ENCODE data around the gene PRDM7. TPM values are rescaled to one million over a fixed set of nuclear protein-coding genes. Genes with fewer than 3 reads are reported as not detected.

PRDM7 gene
- polyA plus RNA-seq, 2 donors: not detected

GRCh38 chr16:90019543-90020259, 57.4 kb downstream of the PRDM7 start:
- peaks cover 0 to 3% of the 10 kb centered on the region in 2 donors for H3K4me1 ChIP-seq (ENCODE audit: control insufficient read depth in 2 of 2, insufficient read depth in 2 of 2, low read length in 1 of 2)
- peak overlapping the region; percentile 61 to 74 for H3K4me3 ChIP-seq (ENCODE audit: low read depth in 1 of 2, low read length in 2 of 2)
- no peaks in the 10 kb centered on the region for H3K36me3 ChIP-seq (ENCODE audit: control insufficient read depth in 2 of 2, insufficient read depth in 2 of 2, low read length in 1 of 2)
- no peaks in the 10 kb centered on the region for H3K27me3 ChIP-seq (ENCODE audit: control insufficient read depth in 1 of 2, insufficient read depth in 2 of 2, low read length in 2 of 2)
- no peaks in the 10 kb centered on the region for H3K9me3 ChIP-seq (ENCODE audit: control insufficient read depth in 2 of 2, insufficient read depth in 1 of 2, low read depth in 1 of 2, low read length in 1 of 2)
- peak overlapping the region; percentile 34 to 45 for H3K27ac ChIP-seq (ENCODE audit: low read depth in 2 of 2, low read length in 1 of 2)
- 1 to 2% methylated on average over 48 to 57 of the region's 57 CpGs for WGBS, 2 donors

GRCh38 chr16:90018652-90019542, 58.2 kb downstream of the PRDM7 start, which contains the start of gene DBNDD1:
Gene DBNDD1 (minus strand): TSS chr16:90019456. CDS start chr16:90019341, 115 bp downstream.
- H3K4me1 ChIP-seq (ENCODE audit: control insufficient read depth in 2 of 2, insufficient read depth in 2 of 2, low read length in 1 of 2): peaks cover 0 to 3% of the 10 kb centered on the region in 2 donors
- no peaks in the 10 kb centered on the region for H3K36me3 ChIP-seq (ENCODE audit: control insufficient read depth in 2 of 2, insufficient read depth in 2 of 2, low read length in 1 of 2)
- no peaks in the 10 kb centered on the region for H3K9me3 ChIP-seq (ENCODE audit: control insufficient read depth in 2 of 2, insufficient read depth in 1 of 2, low read depth in 1 of 2, low read length in 1 of 2)
- H3K27ac ChIP-seq (ENCODE audit: low read depth in 2 of 2, low read length in 1 of 2): peak within 1 kb of the TSS; percentile 34 to 45
- 3 to 5% methylated on average over 61 to 103 of the region's 103 CpGs for WGBS, 2 donors
- H3K27me3 ChIP-seq (ENCODE audit: control insufficient read depth in 1 of 2, insufficient read depth in 2 of 2, low read length in 2 of 2): no peaks in the 10 kb centered on the region
- H3K4me3 ChIP-seq (ENCODE audit: low read depth in 1 of 2, low read length in 2 of 2): peak within 1 kb of the TSS; percentile 61 to 74

- H3K36me3 ChIP-seq (ENCODE audit: control insufficient read depth in 2 of 2, insufficient read depth in 2 of 2, low read length in 1 of 2): no peaks in the 10 kb centered on the region
- 45 to 48% methylated on average over 7 of the region's 7 CpGs for WGBS, 2 donors
- H3K9me3 ChIP-seq (ENCODE audit: control insufficient read depth in 2 of 2, insufficient read depth in 1 of 2, low read depth in 1 of 2, low read length in 1 of 2): no peaks in the 10 kb centered on the region
- no peak overlapping the region for H3K27ac ChIP-seq (ENCODE audit: low read depth in 2 of 2, low read length in 1 of 2)
- no peaks in the 10 kb centered on the region for H3K27me3 ChIP-seq (ENCODE audit: control insufficient read depth in 1 of 2, insufficient read depth in 2 of 2, low read length in 2 of 2)
- H3K4me3 ChIP-seq (ENCODE audit: low read depth in 1 of 2, low read length in 2 of 2): peak overlapping the region; percentile 54 to 74
- peaks cover 0 to 3% of the 10 kb centered on the region in 2 donors for H3K4me1 ChIP-seq (ENCODE audit: control insufficient read depth in 2 of 2, insufficient read depth in 2 of 2, low read length in 1 of 2)
Measured at GRCh38 chr16:90018297-90018651, 58.9 kb downstream of the PRDM7 start.

- no peaks in the 10 kb centered on the region for H3K36me3 ChIP-seq (ENCODE audit: control insufficient read depth in 2 of 2, insufficient read depth in 2 of 2, low read length in 1 of 2)
- H3K4me3 ChIP-seq (ENCODE audit: low read depth in 1 of 2, low read length in 2 of 2): no peak overlapping the region
- no peaks in the 10 kb centered on the region for H3K27me3 ChIP-seq (ENCODE audit: control insufficient read depth in 1 of 2, insufficient read depth in 2 of 2, low read length in 2 of 2)
- 54 to 61% methylated on average over 11 of the region's 11 CpGs for WGBS, 2 donors
- H3K27ac ChIP-seq (ENCODE audit: low read depth in 2 of 2, low read length in 1 of 2): no peak overlapping the region
- peaks cover 0 to 3% of the 10 kb centered on the region in 2 donors for H3K4me1 ChIP-seq (ENCODE audit: control insufficient read depth in 2 of 2, insufficient read depth in 2 of 2, low read length in 1 of 2)
- no peaks in the 10 kb centered on the region for H3K9me3 ChIP-seq (ENCODE audit: control insufficient read depth in 2 of 2, insufficient read depth in 1 of 2, low read depth in 1 of 2, low read length in 1 of 2)
Measured at GRCh38 chr16:90016339-90016950, 60.7 kb downstream of the PRDM7 start.

DNA sequence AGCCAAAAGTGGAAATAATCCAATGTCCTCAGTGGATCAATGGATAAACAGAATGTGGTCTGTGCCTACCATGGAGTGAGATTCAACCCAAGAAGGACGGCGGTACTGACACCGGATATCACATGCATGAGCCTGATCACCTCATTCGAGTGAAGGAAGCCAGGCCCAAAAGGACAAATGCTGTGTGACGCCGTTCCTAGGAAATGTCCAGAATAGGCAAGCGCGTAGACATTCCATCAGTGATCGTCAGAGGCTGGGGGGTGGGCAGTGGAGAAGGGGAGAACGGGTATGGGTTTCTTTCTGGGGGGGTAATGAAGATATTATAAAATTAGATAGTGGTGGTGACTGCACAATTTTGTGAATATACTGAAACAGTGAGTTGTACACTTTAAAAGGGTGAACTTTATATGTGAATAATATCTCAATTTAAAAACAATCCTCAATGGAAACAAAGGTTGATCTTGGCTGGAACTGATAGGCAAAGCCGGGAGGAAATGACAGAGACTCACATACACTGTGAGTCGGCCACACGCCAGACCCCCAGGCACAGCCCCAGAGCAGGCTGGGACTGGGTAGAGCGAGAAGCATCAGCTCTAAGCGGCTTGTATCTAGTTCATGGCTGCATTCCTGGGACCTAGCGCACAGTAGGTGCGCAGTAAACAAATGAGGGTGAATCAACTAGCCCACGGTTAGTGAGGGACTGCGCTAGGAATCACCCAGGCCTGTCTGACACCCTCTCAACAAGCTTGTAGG, 61.4 kb downstream of the PRDM7 start:
- no peaks in the 10 kb centered on the region for H3K27me3 ChIP-seq (ENCODE audit: control insufficient read depth in 1 of 2, insufficient read depth in 2 of 2, low read length in 2 of 2)
- no peaks in the 10 kb centered on the region for H3K36me3 ChIP-seq (ENCODE audit: control insufficient read depth in 2 of 2, insufficient read depth in 2 of 2, low read length in 1 of 2)
- H3K4me1 ChIP-seq (ENCODE audit: control insufficient read depth in 2 of 2, insufficient read depth in 2 of 2, low read length in 1 of 2): peaks cover 0 to 3% of the 10 kb centered on the region in 2 donors
- H3K9me3 ChIP-seq (ENCODE audit: control insufficient read depth in 2 of 2, insufficient read depth in 1 of 2, low read depth in 1 of 2, low read length in 1 of 2): no peaks in the 10 kb centered on the region
- WGBS, 2 donors: 85 to 88% methylated on average over 19 of the region's 19 CpGs
- no peak overlapping the region for H3K27ac ChIP-seq (ENCODE audit: low read depth in 2 of 2, low read length in 1 of 2)
- H3K4me3 ChIP-seq (ENCODE audit: low read depth in 1 of 2, low read length in 2 of 2): no peak overlapping the region

DNA sequence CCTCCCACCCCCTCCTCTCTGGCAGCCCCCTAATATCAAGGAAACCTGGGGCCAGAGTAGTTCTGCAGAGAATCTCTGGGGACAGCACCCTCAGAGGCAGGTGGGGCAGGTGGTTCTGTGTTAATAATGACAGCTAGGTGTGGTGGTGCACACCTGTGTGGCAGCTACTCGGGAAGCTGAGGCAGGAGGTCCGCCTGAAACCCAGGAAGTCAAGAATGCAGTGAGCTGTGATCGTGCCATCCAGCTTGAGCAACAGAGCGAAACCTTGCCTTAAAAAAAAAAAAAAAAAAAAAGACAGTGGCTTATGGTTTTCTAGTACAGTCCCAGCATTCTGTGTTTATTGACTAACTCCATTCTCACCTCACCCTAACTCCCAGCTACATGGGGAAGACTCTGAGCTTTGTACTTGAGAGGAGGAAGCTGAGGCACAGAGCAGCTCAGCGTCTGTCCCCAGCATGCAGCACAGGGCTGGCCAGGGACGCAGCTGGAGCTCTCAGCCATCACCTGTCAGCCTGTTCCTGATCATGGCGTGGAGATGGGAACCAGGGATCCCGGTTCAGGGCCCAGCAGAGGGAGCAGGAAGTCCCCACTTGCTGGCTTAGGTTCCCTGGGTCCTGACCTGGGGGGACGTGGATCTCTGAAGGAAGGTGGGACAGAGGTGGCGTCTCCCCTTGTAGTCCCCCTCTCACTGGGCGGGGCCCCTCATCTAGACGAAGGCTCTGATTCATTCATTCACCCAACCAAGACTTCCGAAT, 64.0 kb downstream of the PRDM7 start:
- no peaks in the 10 kb centered on the region for H3K9me3 ChIP-seq (ENCODE audit: control insufficient read depth in 2 of 2, insufficient read depth in 1 of 2, low read depth in 1 of 2, low read length in 1 of 2)
- WGBS, 2 donors: 76 to 77% methylated on average over 12 to 13 of the region's 13 CpGs
- no peaks in the 10 kb centered on the region for H3K36me3 ChIP-seq (ENCODE audit: control insufficient read depth in 2 of 2, insufficient read depth in 2 of 2, low read length in 1 of 2)
- no peak overlapping the region for H3K4me3 ChIP-seq (ENCODE audit: low read depth in 1 of 2, low read length in 2 of 2)
- H3K4me1 ChIP-seq (ENCODE audit: control insufficient read depth in 2 of 2, insufficient read depth in 2 of 2, low read length in 1 of 2): peaks cover 0 to 4% of the 10 kb centered on the region in 2 donors
- H3K27me3 ChIP-seq (ENCODE audit: control insufficient read depth in 1 of 2, insufficient read depth in 2 of 2, low read length in 2 of 2): no peaks in the 10 kb centered on the region
- H3K27ac ChIP-seq (ENCODE audit: low read depth in 2 of 2, low read length in 1 of 2): no peak overlapping the region

- Histone ChIP-seq H3K27ac (ENCODE audit: low read depth in 2 of 2, low read length in 1 of 2) (no peak overlapping the region), H3K4me1 (ENCODE audit: control insufficient read depth in 2 of 2, insufficient read depth in 2 of 2, low read length in 1 of 2) (peaks cover 0 to 4% of the 10 kb centered on the region in 2 donors), H3K9me3 (ENCODE audit: control insufficient read depth in 2 of 2, insufficient read depth in 1 of 2, low read depth in 1 of 2, low read length in 1 of 2) (no peaks in the 10 kb centered on the region), H3K36me3 (ENCODE audit: control insufficient read depth in 2 of 2, insufficient read depth in 2 of 2, low read length in 1 of 2) (no peaks in the 10 kb centered on the region), H3K4me3 (ENCODE audit: low read depth in 1 of 2, low read length in 2 of 2) (no peak overlapping the region), H3K27me3 (ENCODE audit: control insufficient read depth in 1 of 2, insufficient read depth in 2 of 2, low read length in 2 of 2) (no peaks in the 10 kb centered on the region)
- WGBS, 2 donors: 87 to 88% methylated on average over 12 of the region's 12 CpGs
Measured at GRCh38 chr16:90011908-90012501, 65.1 kb downstream of the PRDM7 start.

- H3K9me3 ChIP-seq (ENCODE audit: control insufficient read depth in 2 of 2, insufficient read depth in 1 of 2, low read depth in 1 of 2, low read length in 1 of 2): no peaks in the 10 kb centered on the region
- no peak overlapping the region for H3K4me3 ChIP-seq (ENCODE audit: low read depth in 1 of 2, low read length in 2 of 2)
- H3K27ac ChIP-seq (ENCODE audit: low read depth in 2 of 2, low read length in 1 of 2): no peak overlapping the region
- WGBS, 2 donors: 71 to 80% methylated on average over 11 of the region's 11 CpGs
- peaks cover 0 to 4% of the 10 kb centered on the region in 2 donors for H3K4me1 ChIP-seq (ENCODE audit: control insufficient read depth in 2 of 2, insufficient read depth in 2 of 2, low read length in 1 of 2)
- H3K27me3 ChIP-seq (ENCODE audit: control insufficient read depth in 1 of 2, insufficient read depth in 2 of 2, low read length in 2 of 2): no peaks in the 10 kb centered on the region
- no peaks in the 10 kb centered on the region for H3K36me3 ChIP-seq (ENCODE audit: control insufficient read depth in 2 of 2, insufficient read depth in 2 of 2, low read length in 1 of 2)
Measured at GRCh38 chr16:90011508-90011819, 65.7 kb downstream of the PRDM7 start.

Data from esophagus (tissue), 2 donors.